ENCODE measurements around the gene CDC23. TPM values are rescaled to one million over a fixed set of nuclear protein-coding genes. Genes with fewer than 3 reads are reported as not detected.

CDC23 gene
- polyA plus RNA-seq, 3 donors, result 7.8 to 15.9 (median 12.8) TPM

- Histone ChIP-seq H3K9me3 (replicated peaks in 1 of 2; ENCODE audit: control insufficient read depth in 1 of 2, insufficient read depth in 1 of 2, low read length in 2 of 2) (peaks cover 6 to 9% of the 10 kb centered on the region in 2 donors), H3K79me2 (ENCODE audit: insufficient read depth, low read length) (no peaks in the 10 kb centered on the region), H3K27me3 (ENCODE audit: control insufficient read depth in 2 of 2, insufficient read depth in 2 of 2, low read length in 2 of 2) (peaks cover 0 to 3% of the 10 kb centered on the region in 2 donors), H3K36me3 (replicated peaks in 1 of 2; ENCODE audit: control insufficient read depth in 1 of 2, insufficient read depth in 2 of 2, low read length in 2 of 2) (no peaks in the 10 kb centered on the region), H4K20me1 (ENCODE audit: insufficient read depth, low read length) (no peaks in the 10 kb centered on the region), H3K4me2 (replicated peaks; ENCODE audit: extremely low read depth, low read length, poor library complexity, severe bottlenecking) (no peak overlapping the region), H3K27ac (ENCODE audit: low read depth in 1 of 2, low read length in 2 of 2) (no peak overlapping the region), H3K4me1 (ENCODE audit: control insufficient read depth in 1 of 2, insufficient read depth in 2 of 2, low read length in 2 of 2) (peaks cover 6 to 8% of the 10 kb centered on the region in 2 donors), H3K9ac (ENCODE audit: insufficient read depth, low read length, poor library complexity, severe bottlenecking) (no peak overlapping the region), H2AFZ (ENCODE audit: insufficient read depth, low read depth, low read length, poor library complexity, severe bottlenecking) (no peak overlapping the region), H3K4me3 (replicated peaks in 1 of 3; ENCODE audit: low read depth in 2 of 3, low read length in 3 of 3) (no peak overlapping the region)
- Mint-ChIP-seq H3K27me3 (ENCODE audit: low read depth in 3 of 3) (peaks cover 0 to 19% (median 11%) of the 10 kb centered on the region in 3 donors), H3K4me3 (no peak overlapping the region), H3K4me1 (peaks cover 6% of the 10 kb centered on the region), H3K9me3 (peaks cover 4 to 16% (median 12%) of the 10 kb centered on the region in 7 donors), H3K36me3 (no peaks in the 10 kb centered on the region), H3K27ac (no peak overlapping the region)
- no peak for DNase-seq
- WGBS (ENCODE audit: insufficient coverage), result 89% methylated on average over 1 of the region's 1 CpG
- TF ChIP-seq, protein P1, sequence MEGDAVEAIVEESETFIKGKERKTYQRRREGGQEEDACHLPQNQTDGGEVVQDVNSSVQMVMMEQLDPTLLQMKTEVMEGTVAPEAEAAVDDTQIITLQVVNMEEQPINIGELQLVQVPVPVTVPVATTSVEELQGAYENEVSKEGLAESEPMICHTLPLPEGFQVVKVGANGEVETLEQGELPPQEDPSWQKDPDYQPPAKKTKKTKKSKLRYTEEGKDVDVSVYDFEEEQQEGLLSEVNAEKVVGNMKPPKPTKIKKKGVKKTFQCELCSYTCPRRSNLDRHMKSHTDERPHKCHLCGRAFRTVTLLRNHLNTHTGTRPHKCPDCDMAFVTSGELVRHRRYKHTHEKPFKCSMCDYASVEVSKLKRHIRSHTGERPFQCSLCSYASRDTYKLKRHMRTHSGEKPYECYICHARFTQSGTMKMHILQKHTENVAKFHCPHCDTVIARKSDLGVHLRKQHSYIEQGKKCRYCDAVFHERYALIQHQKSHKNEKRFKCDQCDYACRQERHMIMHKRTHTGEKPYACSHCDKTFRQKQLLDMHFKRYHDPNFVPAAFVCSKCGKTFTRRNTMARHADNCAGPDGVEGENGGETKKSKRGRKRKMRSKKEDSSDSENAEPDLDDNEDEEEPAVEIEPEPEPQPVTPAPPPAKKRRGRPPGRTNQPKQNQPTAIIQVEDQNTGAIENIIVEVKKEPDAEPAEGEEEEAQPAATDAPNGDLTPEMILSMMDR (IDR thresholded peaks at IDR 0.05), result no peak
- intact Hi-C loops (cut with micrococcal nuclease), result loop anchor here in 1 of 2 donors (5.0 kb wide), 1 partner anchor 189 kb away; no protein-coding TSS in a partner anchor
Observed at GRCh38 chr5:138223532-138223931, 10.4 kb upstream of the CDC23 start.

- H3K4me3 ChIP-seq (replicated peaks in 1 of 3; ENCODE audit: low read depth in 2 of 3, low read length in 3 of 3), result no peak overlapping the region
- TF ChIP-seq, protein P1 (IDR thresholded peaks at IDR 0.05), result no peak
- H3K36me3 Mint-ChIP-seq, result no peaks in the 10 kb centered on the region
- no peak overlapping the region for H2AFZ ChIP-seq (ENCODE audit: insufficient read depth, low read depth, low read length, poor library complexity, severe bottlenecking)
- H3K4me2 ChIP-seq (replicated peaks; ENCODE audit: extremely low read depth, low read length, poor library complexity, severe bottlenecking), result no peak overlapping the region
- peaks cover 14% of the 10 kb centered on the region for H3K79me2 ChIP-seq (ENCODE audit: insufficient read depth, low read length)
- H3K27ac ChIP-seq (ENCODE audit: low read depth in 1 of 2, low read length in 2 of 2), result no peak overlapping the region
- no peaks in the 10 kb centered on the region for H4K20me1 ChIP-seq (ENCODE audit: insufficient read depth, low read length)
- peaks cover 14 to 19% of the 10 kb centered on the region in 2 donors for H3K4me1 ChIP-seq (ENCODE audit: control insufficient read depth in 1 of 2, insufficient read depth in 2 of 2, low read length in 2 of 2)
- intact Hi-C loops (cut with micrococcal nuclease), result loop anchor here in 1 of 2 donors (10.0 kb wide), 1 partner anchor 118 kb away; the partner anchor contains the start of genes CDC25C and FAM53C
- H3K27me3 Mint-ChIP-seq (ENCODE audit: low read depth in 3 of 3), result peaks cover 0 to 5% (median 3%) of the 10 kb centered on the region in 3 donors
- H3K27ac Mint-ChIP-seq, result no peak overlapping the region
- H3K36me3 ChIP-seq (replicated peaks in 1 of 2; ENCODE audit: control insufficient read depth in 1 of 2, insufficient read depth in 2 of 2, low read length in 2 of 2), result no peaks in the 10 kb centered on the region
- peaks cover 0 to 3% (median 0%) of the 10 kb centered on the region in 7 donors for H3K9me3 Mint-ChIP-seq
- H3K27me3 ChIP-seq (ENCODE audit: control insufficient read depth in 2 of 2, insufficient read depth in 2 of 2, low read length in 2 of 2), result no peaks in the 10 kb centered on the region
- no peak overlapping the region for H3K4me3 Mint-ChIP-seq
- DNase-seq, result no peak
- H3K9ac ChIP-seq (ENCODE audit: insufficient read depth, low read length, poor library complexity, severe bottlenecking), result no peak overlapping the region
- WGBS (ENCODE audit: insufficient coverage), result no CpG with 5 or more reads among the region's 2 CpGs
- H3K4me1 Mint-ChIP-seq, result peaks cover 14% of the 10 kb centered on the region
- H3K9me3 ChIP-seq (replicated peaks in 1 of 2; ENCODE audit: control insufficient read depth in 1 of 2, insufficient read depth in 1 of 2, low read length in 2 of 2), result no peaks in the 10 kb centered on the region
Observed at GRCh38 chr5:138216799-138217198, 3.7 kb upstream of the CDC23 start.
